Endothelial cell (in vitro differentiated cells): ENCODE data around the gene TOP3A. TPM values are rescaled to one million over a fixed set of nuclear protein-coding genes. Genes with fewer than 3 reads are reported as not detected.
A peak's percentile ranks its signal among the peaks of the same experiment; 100 is the strongest.

Source experiments
- DNase-seq: peaks from one replicate; pipeline ENCODE4 v3.0.0; 2021; ENCODE audit warnings: low spot score
- H3K27ac Mint-ChIP-seq: one replicate; pipeline ENCODE4 v1.8.0; 2021; ENCODE audit warnings: mixed read lengths, inconsistent platforms; ENCODE audit not compliant: unreplicated experiment
- H3K27me3 Mint-ChIP-seq: one replicate; pipeline ENCODE4 v1.8.0; 2021; ENCODE audit warnings: mild to moderate bottlenecking, moderate library complexity, mixed read lengths, inconsistent platforms; ENCODE audit not compliant: unreplicated experiment
- H3K36me3 Mint-ChIP-seq: one replicate; pipeline ENCODE4 v1.8.0; 2021; ENCODE audit warnings: mild to moderate bottlenecking, low read depth, mixed read lengths, inconsistent platforms; ENCODE audit not compliant: unreplicated experiment
- H3K4me1 Mint-ChIP-seq: one replicate; pipeline ENCODE4 v1.8.0; 2021; ENCODE audit warnings: mild to moderate bottlenecking, mixed read lengths, inconsistent platforms; ENCODE audit not compliant: unreplicated experiment
- H3K4me3 Mint-ChIP-seq: one replicate; pipeline ENCODE4 v1.8.0; 2021; ENCODE audit warnings: mild to moderate bottlenecking, mixed read lengths, inconsistent platforms; ENCODE audit not compliant: unreplicated experiment
- H3K9me3 Mint-ChIP-seq: one replicate; pipeline ENCODE4 v1.8.0; 2021; ENCODE audit warnings: mixed read lengths, inconsistent platforms; ENCODE audit not compliant: unreplicated experiment
- total RNA-seq: library from RNA; stranded (reverse); fragmentation: NEBNext Ultra II Directional; extraction: Animal tissue kit (Norgen Biotek cat#: 25700); gene quantifications from one replicate; pipeline ENCODE4 v1.2.1, GENCODE V29; 2021; ENCODE audit not compliant: unreplicated experiment
- TF ChIP-seq, protein P1 (sequence below): fragments of 200-600 bp; sonication (generic); IDR thresholded peaks from one replicate; pipeline ENCODE4 v1.5.0; 2021; ENCODE audit warnings: antibody characterized with exemption; ENCODE audit not compliant: unreplicated experiment

The TOP3A gene
- total RNA-seq, 1 donor from 2014 or later, result 39.2 TPM

DNA sequence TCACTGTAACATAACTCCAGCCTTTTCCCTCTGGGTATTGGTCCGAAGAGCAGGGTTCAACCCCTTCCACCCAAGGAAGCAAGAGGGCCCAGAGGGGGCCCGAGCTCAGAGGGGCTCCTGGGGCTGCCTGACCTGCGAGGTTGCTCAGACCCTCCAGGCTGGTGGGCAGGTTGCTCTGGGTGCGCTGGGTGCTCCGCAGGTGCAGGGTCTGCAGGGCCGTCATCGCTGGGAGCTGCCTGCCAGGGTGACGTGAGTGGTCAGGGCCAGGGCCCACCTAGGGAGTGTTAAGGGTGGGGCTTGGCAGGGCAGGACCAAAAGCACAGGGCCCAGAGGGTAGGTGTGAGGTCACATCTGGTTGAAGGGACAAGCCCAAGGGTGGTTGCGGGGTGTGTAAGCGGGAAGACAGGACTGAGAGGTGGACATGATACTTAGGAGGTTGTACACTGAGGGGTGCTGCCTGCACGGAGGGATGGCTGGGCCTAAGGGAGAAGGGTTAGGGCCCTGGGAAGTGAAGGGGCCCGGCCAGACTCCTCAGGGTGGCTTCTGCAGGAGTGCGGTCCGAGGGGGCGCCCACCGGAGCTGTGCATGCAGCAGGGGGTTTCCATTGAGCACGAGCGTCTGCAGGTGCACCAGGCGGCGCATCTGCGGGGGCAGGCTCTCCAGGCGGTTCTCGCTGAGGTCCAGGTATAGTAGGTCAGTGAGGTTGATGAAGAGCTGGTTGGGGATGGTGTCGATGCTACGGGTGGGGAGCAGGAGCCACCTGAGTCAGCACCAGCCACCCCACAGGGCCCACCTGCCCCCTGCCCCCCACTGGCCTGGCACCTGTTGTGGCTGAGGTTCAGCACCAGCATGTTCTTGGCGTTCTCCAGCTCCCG lies 60.6 kb downstream of the TOP3A start:
- DNase-seq, result no peak
- H3K4me3 Mint-ChIP-seq, result no peak overlapping the region
- H3K27ac Mint-ChIP-seq, result no peak overlapping the region
- no peaks in the 10 kb centered on the region for H3K9me3 Mint-ChIP-seq
- peaks cover 9% of the 10 kb centered on the region for H3K27me3 Mint-ChIP-seq
- H3K36me3 Mint-ChIP-seq, result peaks cover 25% of the 10 kb centered on the region
- TF ChIP-seq, protein P1, sequence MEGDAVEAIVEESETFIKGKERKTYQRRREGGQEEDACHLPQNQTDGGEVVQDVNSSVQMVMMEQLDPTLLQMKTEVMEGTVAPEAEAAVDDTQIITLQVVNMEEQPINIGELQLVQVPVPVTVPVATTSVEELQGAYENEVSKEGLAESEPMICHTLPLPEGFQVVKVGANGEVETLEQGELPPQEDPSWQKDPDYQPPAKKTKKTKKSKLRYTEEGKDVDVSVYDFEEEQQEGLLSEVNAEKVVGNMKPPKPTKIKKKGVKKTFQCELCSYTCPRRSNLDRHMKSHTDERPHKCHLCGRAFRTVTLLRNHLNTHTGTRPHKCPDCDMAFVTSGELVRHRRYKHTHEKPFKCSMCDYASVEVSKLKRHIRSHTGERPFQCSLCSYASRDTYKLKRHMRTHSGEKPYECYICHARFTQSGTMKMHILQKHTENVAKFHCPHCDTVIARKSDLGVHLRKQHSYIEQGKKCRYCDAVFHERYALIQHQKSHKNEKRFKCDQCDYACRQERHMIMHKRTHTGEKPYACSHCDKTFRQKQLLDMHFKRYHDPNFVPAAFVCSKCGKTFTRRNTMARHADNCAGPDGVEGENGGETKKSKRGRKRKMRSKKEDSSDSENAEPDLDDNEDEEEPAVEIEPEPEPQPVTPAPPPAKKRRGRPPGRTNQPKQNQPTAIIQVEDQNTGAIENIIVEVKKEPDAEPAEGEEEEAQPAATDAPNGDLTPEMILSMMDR, result no peak
- H3K4me1 Mint-ChIP-seq, result peaks cover 9% of the 10 kb centered on the region

DNA sequence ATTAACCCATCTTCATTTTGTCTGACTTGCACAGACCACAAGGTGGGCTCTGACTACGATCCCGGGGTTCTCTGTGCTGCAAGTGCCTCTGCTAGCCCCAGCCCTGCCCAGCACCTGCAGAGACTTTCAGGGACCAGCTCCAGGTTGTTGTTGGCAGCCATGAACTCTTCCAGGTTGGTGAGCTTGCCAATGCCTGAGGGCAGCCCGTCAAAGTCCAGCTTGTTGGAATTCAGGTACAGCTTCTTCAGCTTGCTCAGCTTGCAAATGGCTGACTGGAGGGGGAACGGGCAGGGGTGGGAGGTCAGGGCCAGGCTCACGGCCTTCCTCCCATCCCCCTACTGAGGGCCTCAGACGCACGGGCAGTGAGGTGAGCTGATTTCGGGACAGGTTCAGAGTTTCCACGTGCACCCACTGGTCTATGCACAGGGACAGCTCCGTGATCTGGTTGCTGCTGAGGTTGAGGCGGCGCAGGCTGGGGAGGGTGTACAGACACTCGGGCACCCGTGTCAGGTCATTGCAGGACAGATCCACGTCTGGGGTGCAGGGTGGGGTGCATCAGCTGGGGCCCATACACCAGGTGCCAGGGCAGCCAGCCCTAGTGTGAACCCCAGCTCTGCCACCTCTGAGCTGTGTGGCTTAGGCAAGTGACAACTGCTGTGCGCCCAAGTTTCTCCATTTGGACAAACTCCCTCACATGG lies 61.5 kb downstream of the TOP3A start:
- Mint-ChIP-seq H3K27ac (no peak overlapping the region), H3K4me1 (peaks cover 10% of the 10 kb centered on the region), H3K27me3 (peaks cover 6% of the 10 kb centered on the region), H3K9me3 (no peaks in the 10 kb centered on the region), H3K36me3 (peaks cover 29% of the 10 kb centered on the region), H3K4me3 (peak overlapping the region; percentile 37)
- TF ChIP-seq, protein P1, result no peak
- DNase-seq, result no peak

DNA sequence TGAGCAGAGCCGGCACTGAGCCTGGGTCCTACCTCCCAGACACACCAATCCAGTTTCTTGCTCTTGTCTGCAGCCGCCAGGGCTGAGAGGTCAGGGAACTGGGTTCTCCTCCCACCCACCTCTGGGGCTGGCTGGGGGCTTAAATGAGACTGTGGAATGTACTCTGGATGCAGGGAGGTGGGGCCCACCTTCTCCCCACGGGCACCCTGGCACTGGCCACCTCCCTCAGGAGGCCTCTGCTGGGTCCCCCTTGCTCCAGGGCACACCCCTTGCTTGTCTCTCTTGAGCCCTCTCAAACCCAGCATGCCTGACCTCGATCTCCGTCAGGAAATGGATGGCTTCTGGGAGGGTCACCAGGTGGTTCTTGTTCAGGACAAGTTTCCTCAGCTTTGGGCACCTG lies 62.6 kb downstream of the TOP3A start:
- Mint-ChIP-seq H3K9me3 (no peaks in the 10 kb centered on the region), H3K27me3 (peaks cover 10% of the 10 kb centered on the region), H3K4me3 (no peak overlapping the region), H3K4me1 (peaks cover 11% of the 10 kb centered on the region), H3K27ac (no peak overlapping the region), H3K36me3 (peaks cover 34% of the 10 kb centered on the region)
- DNase-seq, result no peak
- TF ChIP-seq, protein P1, result no peak

DNA sequence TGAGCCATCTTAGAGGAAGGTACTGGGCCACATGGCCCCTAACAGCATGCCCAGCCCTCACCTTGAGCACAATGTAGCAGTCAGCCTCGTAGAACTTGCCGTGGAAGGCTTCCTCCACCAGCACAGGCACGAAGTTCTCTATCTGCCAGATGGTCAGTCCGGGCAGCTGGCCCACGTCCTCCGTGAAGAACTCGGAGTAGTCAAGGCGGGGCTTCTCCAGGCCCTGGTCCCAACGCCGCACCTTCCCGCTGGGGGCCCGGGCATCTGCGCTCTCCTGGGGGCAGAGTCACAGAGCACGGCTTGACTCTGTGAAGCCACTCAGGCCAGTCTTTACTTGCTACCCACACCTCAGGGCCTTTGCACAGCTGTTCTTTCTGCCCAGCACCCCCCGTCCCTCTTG lies 63.6 kb downstream of the TOP3A start:
- no peak overlapping the region for H3K27ac Mint-ChIP-seq
- peaks cover 9% of the 10 kb centered on the region for H3K4me1 Mint-ChIP-seq
- peaks cover 34% of the 10 kb centered on the region for H3K36me3 Mint-ChIP-seq
- no peak overlapping the region for H3K4me3 Mint-ChIP-seq
- peaks cover 8% of the 10 kb centered on the region for H3K27me3 Mint-ChIP-seq
- no peak for DNase-seq
- H3K9me3 Mint-ChIP-seq, result no peaks in the 10 kb centered on the region
- TF ChIP-seq, protein P1, result no peak

DNA sequence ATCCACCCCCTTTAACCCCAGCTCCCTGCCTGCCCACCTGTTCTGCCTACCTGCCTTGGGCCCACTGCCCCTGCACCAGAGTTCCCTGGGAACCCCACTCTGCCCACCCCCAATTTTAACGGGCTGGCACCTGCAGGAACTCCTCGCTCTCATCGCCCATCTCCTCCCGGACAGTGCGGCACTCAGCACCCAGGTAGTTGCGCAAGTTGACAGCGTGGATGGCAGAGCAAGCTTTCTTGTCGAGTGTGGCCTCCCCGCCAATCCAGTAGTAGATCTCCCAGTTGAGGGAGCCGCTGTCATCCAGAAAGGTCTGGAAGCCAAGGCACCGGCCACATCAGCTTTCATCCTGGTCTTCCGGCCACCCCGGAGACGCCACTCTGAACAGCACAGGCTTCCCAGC lies 64.1 kb downstream of the TOP3A start:
- DNase-seq, result no peak
- Mint-ChIP-seq H3K27ac (no peak overlapping the region), H3K36me3 (peaks cover 34% of the 10 kb centered on the region), H3K9me3 (no peaks in the 10 kb centered on the region), H3K4me3 (peak overlapping the region; percentile 74), H3K4me1 (peaks cover 9% of the 10 kb centered on the region), H3K27me3 (peaks cover 8% of the 10 kb centered on the region)
- TF ChIP-seq, protein P1, result no peak
